HG02840 (cell line): Measurements from ENCODE around the gene OTOP2.

ENCODE experiments used
- ATAC-seq: cut with Tn5 transposase; IDR thresholded peaks from one replicate; pipeline ENCODE4 v1.9.1; 2021; ENCODE audit warnings: mild to moderate bottlenecking, moderate library complexity, moderate number of reproducible peaks; ENCODE audit not compliant: unreplicated experiment, low FRiP score

OTOP2 gene

DNA sequence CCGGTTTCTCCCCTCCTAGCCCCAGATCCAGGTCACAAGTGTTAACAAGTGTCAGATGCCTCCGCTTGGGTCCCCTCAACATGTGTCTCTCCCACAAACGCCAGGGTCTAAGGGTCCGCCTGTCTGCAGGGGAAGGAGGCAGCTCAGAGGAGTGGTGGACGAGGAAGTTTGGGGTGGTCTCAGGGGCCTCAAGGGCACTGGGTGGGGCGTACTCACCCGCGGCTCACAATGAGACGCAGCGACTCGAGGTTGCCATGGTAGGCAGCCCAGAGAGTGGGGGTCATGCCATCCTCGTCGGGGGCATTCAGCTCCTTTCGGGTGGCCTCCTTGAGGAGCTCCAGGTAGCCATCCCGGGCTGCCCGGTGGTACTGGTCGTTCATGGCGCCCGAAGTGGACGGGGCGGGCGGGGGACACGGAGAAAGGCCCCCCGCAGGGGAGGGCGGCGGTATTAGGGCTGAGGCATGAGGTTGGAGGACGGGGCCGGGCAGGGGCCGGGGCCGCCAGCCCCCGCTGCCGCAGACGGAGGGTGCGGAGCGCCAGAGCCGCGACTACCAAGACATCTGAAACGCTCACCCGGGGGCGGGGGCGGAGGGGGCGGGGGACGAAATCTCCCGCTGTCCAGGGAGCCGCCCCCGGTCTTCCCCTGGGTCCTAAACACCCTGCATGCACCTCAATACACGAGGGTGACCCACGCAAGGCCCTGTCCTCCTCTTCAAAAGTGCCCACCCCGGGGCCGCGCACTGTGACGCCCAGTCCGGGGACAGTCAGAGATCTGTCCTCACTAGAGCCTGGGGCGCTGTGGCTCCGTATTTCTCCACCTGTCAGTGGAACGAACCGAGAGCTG, 1.2 kb upstream of the OTOP2 start, which contains the start of gene USH1G:
TSS of gene USH1G (minus strand) at position 562 of the 844 bp plus-strand sequence. CDS start at position 380, 182 bp downstream.
- no peak for ATAC-seq

DNA sequence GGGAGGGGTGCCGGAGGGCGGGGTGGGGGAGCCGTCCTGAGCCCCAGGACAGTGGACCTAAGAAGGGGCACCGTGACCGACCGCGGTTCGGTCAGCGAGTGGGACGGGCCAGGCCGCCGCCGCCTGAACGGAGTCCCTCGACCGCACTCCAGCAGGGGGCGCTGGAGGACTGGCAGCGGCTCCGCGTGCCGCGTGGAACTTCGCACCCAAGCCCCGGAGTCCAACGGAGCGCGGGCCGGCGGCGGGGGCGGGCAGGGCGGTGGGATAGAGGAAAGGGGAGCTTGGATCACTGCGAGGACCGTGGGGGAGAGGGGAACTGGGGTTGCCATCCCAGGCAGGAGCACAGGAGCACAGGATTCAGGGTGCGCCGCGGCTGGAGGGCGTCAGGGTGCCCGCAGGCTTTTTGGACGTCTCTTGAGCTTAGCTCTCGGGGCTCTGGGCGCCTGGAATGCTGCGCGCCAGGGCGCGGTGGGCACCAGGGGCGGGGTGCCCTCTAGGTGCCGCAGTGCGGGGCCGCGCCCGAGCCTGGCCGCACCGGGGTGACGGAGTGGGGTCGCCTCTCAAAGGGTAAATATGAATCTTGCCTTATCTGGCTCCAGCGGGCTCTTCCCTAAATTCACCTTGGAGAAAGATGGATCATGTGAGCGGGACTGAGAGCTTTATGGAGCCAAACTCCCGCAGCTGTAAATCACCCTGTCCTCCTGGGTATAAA, 379 bp upstream of the OTOP2 start:
- no peak for ATAC-seq

DNA sequence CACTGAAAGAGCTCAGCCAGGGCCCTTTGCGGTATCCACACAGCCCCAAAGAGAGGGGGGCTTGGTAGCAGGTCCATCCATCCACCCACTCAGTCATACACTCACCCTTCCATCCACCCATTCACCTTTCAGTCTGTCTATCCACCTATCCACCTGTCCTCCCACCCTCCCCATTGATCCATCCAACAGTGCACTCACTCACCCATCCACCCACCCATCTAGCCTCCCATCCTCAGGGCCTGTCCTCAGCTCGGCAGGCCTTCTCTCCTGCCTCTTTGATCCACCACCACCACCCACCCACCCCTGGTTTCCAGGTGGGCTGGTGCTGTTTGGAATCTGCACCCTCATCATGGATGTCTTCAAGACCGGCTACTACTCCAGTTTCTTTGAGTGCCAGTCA, 1.2 kb downstream of the OTOP2 start:
- ATAC-seq, result no peak

DNA sequence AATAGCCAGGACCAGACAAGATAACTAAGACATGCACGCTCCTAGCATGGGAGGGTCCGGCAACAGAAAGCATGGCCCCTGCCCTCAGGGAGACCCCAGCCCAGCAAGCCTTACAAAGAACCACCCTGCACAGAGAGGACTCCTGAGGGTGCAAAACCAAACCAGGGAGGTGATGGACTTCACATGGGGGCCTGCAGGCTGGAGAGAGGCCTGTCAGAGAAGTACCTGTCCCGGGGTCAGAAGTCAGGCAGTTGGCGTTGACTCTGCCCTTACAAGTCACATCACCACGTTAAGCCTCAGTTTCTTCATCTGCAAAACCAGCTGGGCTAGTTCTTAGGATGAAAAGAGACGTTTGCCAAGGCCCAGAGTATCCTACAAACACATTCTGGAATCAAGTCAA, 4.7 kb downstream of the OTOP2 start:
- ATAC-seq, result no peak

DNA sequence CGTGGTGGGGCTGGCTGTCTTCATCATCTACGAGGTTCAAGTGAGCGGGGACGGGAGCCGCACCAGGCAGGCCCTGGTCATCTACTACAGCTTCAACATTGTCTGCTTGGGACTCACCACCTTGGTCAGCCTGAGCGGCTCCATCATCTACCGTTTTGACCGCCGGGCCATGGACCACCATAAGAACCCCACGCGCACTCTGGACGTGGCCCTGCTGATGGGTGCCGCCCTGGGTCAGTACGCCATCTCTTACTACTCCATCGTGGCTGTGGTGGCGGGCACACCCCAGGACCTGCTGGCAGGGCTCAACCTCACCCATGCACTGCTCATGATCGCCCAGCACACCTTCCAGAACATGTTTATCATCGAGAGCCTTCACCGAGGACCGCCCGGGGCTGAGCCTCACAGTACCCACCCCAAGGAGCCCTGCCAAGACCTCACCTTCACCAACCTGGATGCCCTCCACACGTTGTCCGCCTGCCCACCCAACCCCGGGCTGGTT, 6.5 kb downstream of the OTOP2 start:
- ATAC-seq, result no peak

DNA sequence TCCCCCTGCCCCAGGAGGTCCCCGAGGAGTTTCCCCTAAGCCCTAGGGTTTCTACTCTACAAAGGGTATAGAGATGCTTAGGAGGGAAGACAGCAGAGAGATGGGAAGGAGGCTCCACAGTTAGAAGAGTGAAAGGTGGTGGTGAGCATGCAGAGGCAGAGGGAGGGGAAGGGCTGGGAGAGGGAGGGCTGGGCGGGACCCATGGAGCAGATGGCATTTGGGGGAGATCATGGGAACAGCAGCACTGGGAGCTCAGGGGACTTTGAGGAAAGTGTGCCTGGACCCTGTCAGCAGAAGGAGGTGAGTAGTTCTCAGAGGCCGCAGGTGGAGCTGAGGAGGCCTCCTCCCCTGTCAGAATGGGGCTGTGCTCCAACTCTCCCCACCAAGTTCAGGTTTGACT, 11.0 kb downstream of the OTOP2 start:
- ATAC-seq, result no peak

DNA sequence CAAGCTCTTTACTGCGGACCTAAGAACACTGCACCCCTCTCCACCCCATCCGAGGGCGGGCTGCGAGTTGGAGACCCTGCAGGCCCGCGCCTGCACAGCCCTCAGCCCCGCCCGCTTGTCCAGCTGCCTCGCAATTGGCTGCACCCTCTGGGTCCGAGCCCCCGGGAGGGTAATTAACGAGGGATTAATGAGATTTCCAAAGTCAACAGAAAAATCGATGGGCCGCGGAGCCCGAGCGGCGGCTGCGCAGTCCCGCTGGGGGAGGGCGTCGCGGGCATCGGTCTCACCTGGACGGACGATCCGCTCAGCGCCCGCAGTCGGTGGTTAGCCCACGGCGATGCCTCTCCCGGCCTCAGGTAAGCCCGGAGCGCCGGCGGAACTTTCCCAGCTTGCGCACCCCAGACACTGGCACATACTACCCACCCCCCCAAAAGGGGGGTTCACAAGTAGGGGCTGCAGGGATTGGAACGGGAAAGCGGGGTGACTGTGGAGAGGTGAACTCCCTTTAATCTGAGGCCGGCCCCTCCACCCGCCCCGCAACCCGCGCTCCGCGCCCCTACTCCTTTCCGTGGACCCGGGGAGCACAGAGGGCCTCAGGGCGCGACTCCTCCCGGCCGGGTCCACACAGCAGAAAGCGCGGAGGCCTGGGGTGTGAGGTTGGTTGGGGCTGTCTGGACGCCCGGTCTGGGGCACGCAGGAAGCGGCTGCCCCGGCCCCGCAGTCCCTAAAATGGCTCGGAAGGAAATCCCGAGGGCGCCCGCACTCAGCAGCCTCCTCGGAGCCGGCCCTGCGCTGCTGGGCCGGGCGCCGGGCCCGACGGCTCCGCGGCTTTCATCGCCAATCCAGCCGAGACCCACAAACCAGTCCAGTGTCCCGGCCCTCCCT, 11.8 kb downstream of the OTOP2 start, which contains the start of gene OTOP3:
TSS of gene OTOP3 (plus strand) at position 314 of the 885 bp plus-strand sequence. CDS start at position 338, 24 bp downstream.
- ATAC-seq, result no peak

DNA sequence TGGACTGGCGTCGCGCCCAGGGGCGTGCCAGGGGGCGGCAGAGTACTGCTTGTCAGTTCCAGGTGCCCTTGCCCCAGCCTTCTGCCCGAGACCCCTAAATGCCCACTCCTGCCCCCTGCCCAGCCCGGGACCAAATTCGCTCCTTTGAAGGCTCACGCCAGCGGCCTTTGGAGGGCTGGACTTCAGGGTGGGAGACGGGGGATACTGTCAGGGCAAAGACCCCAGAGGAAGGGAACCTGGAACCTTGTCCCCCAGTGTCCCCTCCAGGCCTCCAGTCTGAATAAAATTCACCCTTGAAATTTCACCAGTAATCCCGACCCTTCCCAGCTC, 12.4 kb downstream of the OTOP2 start:
- no peak for ATAC-seq

DNA sequence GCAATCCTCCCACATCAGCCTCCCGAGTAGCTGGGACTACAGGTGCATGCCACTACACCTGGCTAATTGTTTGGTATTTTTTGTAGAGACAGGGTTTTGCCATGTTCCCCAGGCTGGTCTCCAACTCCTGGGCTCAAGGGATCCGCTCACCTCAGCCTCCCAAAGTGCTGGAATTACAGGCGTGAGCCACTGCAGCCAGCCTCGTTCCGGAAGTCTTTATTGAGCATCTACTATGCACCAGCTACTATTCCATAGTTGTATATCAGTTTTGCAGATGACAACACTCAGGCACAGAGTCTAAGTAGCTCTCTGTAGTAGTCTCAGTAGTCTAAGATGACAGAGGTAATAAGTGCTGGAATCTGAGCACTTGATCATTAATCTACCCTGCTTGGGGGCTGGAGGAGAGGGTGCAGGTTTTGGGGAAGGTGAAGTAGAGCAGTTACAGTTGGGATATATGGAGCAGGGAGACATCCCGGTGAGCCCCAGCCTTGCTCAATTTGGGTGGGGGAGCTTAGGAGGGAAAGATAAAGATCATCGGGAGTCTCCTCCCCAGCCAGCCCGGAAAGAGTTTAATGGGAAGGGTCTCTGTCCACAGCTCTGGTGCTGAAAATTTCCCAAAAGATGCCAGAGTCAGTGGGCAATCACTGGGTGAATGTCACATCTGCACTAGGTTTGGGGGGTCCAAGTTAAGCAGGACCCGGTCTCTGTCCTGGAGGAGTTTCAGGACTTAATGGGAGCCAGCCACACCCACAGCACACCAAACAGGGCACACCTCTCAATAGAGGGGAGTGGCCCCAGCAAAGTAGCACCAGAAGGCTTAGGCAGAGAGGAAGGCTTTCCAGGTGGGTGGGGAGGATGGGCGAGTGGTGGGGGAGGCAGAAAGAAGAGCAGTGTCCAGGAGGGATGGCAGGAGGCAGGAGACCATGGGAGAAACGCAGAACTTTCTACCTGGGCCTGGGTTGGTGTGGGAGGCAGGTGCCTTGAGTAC, 13.3 kb downstream of the OTOP2 start:
- no peak for ATAC-seq

DNA sequence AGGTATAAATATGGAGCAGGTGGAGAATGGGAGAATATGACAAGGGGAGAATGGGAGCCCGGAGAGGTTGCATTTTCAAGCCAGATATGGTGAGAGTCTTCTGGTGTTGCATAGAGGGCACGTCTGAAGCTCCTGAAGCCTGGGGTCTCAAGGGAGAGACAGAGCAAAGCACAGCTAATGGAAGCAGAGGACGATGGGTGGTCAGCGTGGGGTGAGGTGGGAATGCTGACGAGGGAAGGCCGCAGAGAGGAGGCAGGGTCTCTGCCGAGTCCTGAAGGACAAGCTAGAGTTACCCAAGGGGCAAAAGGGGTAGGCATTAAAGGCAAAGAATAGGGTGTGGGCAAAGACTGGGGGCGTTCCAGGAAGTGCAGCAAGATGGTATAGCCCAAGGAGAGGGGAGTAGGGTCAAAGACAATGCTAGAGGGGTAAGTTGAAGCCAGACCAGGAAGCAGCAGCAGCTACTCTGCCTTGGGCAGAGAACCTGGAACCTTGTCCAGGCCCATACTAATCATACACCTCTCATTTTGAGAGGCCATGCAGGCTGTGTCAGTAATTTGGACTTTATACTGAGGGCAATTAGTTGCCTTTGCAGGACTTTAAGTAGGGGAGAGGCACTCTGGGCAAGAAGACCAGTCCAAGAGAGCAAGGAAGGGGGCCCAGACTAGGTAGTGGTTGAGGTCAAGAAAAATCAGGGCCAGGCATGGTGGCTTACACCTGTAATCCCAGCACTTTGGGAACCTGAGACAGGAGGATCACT, 14.3 kb downstream of the OTOP2 start:
- no peak for ATAC-seq

DNA sequence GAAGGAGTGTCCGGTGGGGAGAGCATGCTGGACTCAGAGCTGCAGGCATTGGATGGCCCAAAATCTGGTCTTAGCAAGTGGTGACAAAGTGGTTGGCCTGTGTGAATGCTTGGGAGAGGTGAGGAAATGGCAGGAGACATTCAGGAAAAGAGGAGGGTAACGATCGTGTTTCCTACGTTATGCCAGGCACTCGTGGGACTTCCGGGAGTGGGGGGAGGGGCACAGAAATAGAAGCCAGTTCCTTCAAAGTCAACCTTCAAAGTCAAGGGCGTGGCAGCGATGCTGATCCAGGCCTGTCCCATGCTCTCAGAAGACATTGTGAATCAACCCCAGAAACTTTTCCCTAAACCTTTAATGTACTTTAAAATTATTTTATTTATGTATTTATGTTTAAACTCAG, 15.5 kb downstream of the OTOP2 start:
- no peak for ATAC-seq

DNA sequence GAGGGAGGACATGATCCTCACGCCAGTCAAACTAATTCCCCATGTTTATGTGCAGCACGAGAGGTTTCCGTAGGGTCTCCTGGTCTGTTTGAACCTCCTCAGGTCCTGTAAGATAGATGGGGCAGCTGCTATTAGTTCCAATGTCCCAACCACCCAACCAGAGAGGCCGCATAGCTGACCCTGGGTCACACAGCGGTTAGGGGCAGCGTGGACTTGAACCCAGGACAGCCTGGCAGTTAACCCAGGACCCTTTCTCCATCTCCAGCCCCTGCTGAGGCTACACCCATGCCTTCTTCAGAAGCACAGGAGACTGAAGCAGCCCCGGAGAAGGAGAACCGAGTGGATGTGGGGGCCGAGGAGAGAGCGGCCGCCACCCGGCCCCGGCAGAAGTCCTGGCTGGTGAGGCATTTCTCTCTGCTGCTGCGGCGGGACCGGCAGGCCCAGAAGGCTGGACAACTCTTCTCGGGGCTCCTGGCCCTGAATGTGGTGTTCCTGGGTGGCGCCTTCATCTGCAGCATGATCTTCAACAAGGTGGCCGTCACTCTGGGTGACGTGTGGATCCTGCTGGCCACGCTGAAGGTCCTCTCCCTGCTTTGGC, 17.2 kb downstream of the OTOP2 start:
- ATAC-seq, result no peak

DNA sequence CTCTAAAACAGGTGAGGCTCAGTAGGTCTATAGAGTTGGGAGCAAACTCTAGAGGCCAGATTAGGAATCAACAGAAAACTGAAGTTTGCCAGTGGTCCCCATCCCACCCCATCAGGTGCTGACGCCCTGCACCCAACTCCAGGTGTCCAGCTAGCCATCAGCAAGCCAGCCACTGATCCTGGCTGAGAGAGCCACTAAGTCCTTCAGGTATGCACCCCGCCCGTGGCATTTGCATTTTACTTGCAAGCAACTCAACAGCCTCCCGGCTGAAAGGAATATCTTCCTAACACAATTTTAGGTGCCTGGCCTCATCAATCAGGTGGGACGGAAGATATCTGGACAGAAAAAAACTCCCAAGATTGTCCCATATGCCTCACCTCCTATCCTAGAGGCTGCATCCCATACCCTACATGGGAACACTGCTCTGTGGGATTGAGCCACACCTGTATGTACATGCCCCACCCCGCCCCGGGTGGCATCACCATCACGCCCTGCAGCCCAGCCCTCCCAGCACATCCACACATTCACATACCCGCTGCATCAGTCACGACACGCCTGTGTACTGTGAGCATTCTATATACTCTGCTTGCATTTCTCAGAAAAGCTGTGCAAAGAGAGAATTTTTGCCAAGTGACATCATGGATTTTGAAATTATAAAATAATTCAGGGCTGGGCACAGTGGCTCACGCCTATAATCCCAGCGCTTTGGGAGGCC, 19.9 kb downstream of the OTOP2 start:
- no peak for ATAC-seq

DNA sequence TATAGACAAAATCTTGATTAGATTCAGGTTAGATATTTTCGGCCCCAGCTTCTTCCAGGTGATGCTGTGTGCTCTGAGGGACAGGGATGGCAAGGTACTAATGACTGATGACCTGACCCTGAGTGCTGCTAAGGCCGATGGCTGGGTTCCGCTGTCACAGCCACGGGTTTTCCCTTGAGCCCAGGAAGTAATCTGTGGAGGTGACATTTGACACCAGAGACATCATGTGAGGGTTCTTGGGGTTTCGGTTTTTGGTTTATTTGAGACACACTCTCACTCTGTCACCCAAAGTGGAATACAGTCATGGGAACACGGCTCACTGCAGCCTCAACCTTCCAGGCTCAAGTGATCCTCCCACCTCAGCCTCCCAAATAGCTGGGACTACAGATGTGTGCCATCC, 21.5 kb downstream of the OTOP2 start:
- no peak for ATAC-seq

DNA sequence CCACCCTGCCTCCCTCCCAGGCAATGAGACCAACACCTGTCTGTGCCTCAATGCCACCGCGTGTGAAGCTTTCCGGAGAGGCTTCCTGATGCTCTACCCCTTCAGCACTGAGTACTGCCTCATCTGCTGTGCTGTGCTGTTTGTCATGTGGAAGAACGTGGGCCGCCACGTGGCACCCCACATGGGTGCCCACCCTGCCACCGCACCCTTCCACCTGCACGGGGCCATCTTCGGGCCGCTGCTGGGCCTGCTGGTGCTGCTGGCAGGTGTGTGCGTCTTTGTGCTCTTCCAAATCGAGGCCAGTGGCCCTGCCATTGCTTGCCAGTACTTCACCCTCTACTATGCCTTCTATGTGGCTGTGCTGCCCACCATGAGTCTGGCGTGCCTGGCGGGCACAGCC, 22.6 kb downstream of the OTOP2 start:
- no peak for ATAC-seq

DNA sequence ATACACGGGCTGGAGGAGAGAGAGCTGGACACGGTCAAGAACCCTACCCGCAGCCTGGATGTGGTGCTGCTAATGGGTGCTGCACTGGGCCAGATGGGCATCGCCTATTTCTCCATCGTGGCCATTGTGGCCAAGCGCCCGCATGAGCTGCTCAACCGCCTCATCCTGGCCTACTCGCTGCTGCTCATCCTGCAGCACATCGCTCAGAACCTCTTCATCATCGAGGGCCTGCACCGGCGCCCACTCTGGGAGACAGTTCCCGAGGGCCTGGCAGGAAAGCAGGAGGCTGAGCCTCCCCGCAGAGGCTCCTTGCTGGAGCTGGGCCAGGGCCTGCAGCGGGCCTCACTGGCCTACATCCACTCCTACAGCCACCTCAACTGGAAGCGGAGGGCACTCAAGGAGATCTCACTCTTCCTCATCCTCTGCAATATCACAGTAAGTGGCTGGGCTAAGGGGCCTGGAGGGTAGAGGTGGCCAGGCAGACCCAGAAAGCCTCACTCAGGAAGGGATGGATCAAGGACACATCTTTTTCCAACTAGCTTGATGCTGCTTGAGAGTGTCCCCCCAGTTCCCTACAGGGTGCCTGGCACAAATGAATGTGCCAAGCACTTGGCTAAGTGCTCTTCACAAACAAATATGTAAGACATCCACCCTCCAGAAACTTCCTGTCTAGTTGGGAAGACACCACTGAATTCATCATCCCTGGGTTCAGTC, 23.1 kb downstream of the OTOP2 start:
- ATAC-seq, result no peak

DNA sequence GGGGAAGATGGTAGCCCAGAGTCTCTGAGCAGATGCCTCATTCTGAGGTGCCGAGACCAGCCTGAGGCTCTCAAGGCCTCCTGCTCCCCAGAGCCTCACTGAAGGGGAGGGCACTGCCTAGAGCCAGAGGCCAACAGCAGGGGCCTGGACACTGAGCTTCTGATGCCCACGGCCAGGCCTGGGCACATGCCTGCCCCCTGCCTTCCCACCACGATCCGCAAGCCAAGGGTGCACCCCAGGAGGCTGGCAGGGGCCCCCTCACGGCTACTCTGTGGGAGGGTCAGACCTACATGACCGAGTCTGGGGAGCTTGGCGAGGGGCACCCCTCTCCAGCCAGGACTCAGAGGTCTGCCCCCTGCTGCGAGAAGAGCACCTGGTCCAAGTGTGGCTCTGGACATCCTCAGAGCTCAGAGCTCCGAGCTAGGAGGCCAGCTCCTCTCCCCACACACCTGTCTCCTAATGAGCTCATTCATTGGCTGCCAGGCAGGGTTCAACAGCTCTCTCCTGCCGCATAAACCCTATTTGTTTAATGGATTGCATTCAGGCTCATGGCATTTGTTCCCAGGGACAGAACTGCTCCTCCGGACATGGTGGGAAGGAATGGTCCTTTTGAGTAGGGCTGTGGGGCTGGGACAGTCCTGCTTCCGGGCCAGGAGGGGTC, 25.5 kb downstream of the OTOP2 start:
- no peak for ATAC-seq
